T1000 (cell line): ENCODE results near the gene STRN3.

ENCODE experiments used
- DNase-seq: peaks from one replicate; lab custom pipeline; 2025; ENCODE audit warnings: mixed read lengths; lab: John Stamatoyannopoulos, UW

The STRN3 gene

GRCh38 chr14:30872602-30873001 is 153.6 kb downstream of the STRN3 start:
- no peak for DNase-seq

- DNase-seq = no peak
Observed at GRCh38 chr14:30869551-30870155, 156.5 kb downstream of the STRN3 start.

- DNase-seq = no peak
Observed at GRCh38 chr14:30868736-30869135, 157.4 kb downstream of the STRN3 start.

- DNase-seq = no peak
Observed at GRCh38 chr14:30864934-30865333, 161.2 kb downstream of the STRN3 start.

GRCh38 chr14:30861200-30861599 is 165.0 kb downstream of the STRN3 start:
- DNase-seq = no peak

GRCh38 chr14:30855345-30856037 is 170.7 kb downstream of the STRN3 start:
- DNase-seq = no peak

- no peak for DNase-seq
Observed at GRCh38 chr14:30854492-30854891, 171.7 kb downstream of the STRN3 start.

- DNase-seq = no peak
Observed at GRCh38 chr14:30853946-30854345, 172.2 kb downstream of the STRN3 start.

- DNase-seq = no peak
Observed at GRCh38 chr14:30849983-30850382, 176.2 kb downstream of the STRN3 start.

- DNase-seq = no peak
Observed at GRCh38 chr14:30849354-30849753, 176.8 kb downstream of the STRN3 start.

GRCh38 chr14:30848449-30849240 is 177.5 kb downstream of the STRN3 start:
- DNase-seq = no peak
